GM12878 (cell line): Measurements from ENCODE around the gene NFATC2. TPM values are rescaled to one million over a fixed set of nuclear protein-coding genes. Genes with fewer than 3 reads are reported as not detected.
A peak's percentile ranks its signal among the peaks of the same experiment; 100 is the strongest.

Source experiments
- ATAC-seq: fragments of 200-7000 bp; cut with Tn5 transposase; 3 replicates; pipeline ENCODE4 v1.9.1; 2020; ENCODE audit warnings: mild to moderate bottlenecking, moderate library complexity
- BruUV-seq: library from RNA; stranded (reverse); fragments of 400-500 nt; replicated peaks from 2 replicates; lab custom pipeline; 2021; lab: Mats Ljungman, UMichigan
- CTCF ChIA-PET: fragments of 300-600 bp; sonication (Branson Sonifier 250); formaldehyde crosslinking; extraction: SDS; loops from one replicate; lab custom pipeline; 2021; ENCODE audit warnings: inconsistent platforms; lab: Yijun Ruan, JAX
- POLR2A ChIA-PET: fragments of 350-600 bp; formaldehyde crosslinking; extraction: SDS; loops from one replicate; lab custom pipeline; 2021; ENCODE audit warnings: inconsistent platforms; lab: Charles Lee
- RAD21 ChIA-PET: fragments of 300-600 bp; sonication (Branson Sonifier 250); formaldehyde crosslinking; loops from one replicate; lab custom pipeline; 2023; ENCODE audit warnings: antibody characterized with exemption; ENCODE audit not compliant: unreplicated experiment; lab: Charles Lee
- SMC1A ChIA-PET: fragments of 300-600 bp; sonication (Branson Sonifier 250); formaldehyde crosslinking; loops from one replicate; lab custom pipeline; 2023; ENCODE audit not compliant: unreplicated experiment, uncharacterized antibody; lab: Charles Lee
- DNase-seq: peaks from one replicate; pipeline ENCODE4 v3.0.0-alpha.2; 2011; ENCODE audit warnings: low read depth, low spot score
- FAIRE-seq: peaks from 3 replicates; lab custom pipeline; 2011; peaks lifted over from hg19 to GRCh38; lab: Jason Lieb, UNC
- H2AFZ ChIP-seq: 2 replicates; pipeline ENCODE4 v1.6.0; 2011; ENCODE audit warnings: low read depth, low read length, control low read depth; ENCODE audit not compliant: control insufficient read depth
- H3K27ac ChIP-seq: 2 replicates; pipeline ENCODE4 v1.5.1; 2011; ENCODE audit warnings: control low read depth; ENCODE audit not compliant: control insufficient read depth, insufficient read depth
- H3K27me3 ChIP-seq, 2 experiments: replicated peaks in 1 of 2; 2 replicates each; pipeline versions ENCODE4 v1.6.0 to v1.6.1; 2011; ENCODE audit warnings: low read length in 1 of 2; ENCODE audit not compliant: control insufficient read depth in 2 of 2, insufficient read depth in 2 of 2
- H3K36me3 ChIP-seq, 2 experiments: 2 replicates each; pipeline ENCODE4 v1.5.1; 2011; ENCODE audit warnings: low read length in 1 of 2; ENCODE audit not compliant: control insufficient read depth in 2 of 2, insufficient read depth in 2 of 2
- H3K4me1 ChIP-seq: 2 replicates; pipeline ENCODE4 v1.6.1; 2011; ENCODE audit warnings: mild to moderate bottlenecking, low read length, moderate library complexity, mixed read lengths; ENCODE audit not compliant: control insufficient read depth, insufficient read depth
- H3K4me2 ChIP-seq: 2 replicates; pipeline ENCODE4 v1.6.0; 2011; ENCODE audit warnings: control low read depth; ENCODE audit not compliant: control insufficient read depth, insufficient read depth
- H3K4me3 ChIP-seq: fragments of 200-600 bp; sonication (generic); 2 replicates; pipeline ENCODE4 v1.5.1; 2016
- H3K79me2 ChIP-seq: 2 replicates; pipeline ENCODE4 v1.6.0; 2011; ENCODE audit warnings: low read length; ENCODE audit not compliant: control insufficient read depth, insufficient read depth
- H3K9ac ChIP-seq: 2 replicates; pipeline ENCODE4 v1.8.0; 2011; ENCODE audit warnings: low read length, control low read depth, mixed read lengths; ENCODE audit not compliant: control insufficient read depth, insufficient read depth
- H3K9me3 ChIP-seq: replicated peaks from 3 replicates; pipeline ENCODE4 v1.5.1; 2011; ENCODE audit warnings: mild to moderate bottlenecking, low read length; ENCODE audit not compliant: control insufficient read depth, insufficient read depth
- H4K20me1 ChIP-seq: 2 replicates; pipeline ENCODE4 v1.6.0; 2011; ENCODE audit not compliant: control insufficient read depth, insufficient read depth
- EGR1 ChIP-seq, 2 experiments: IDR thresholded peaks; 1 replicate in 1 of 2; 2 replicates in 1 of 2; pipeline ENCODE4 v1.6.1; 2011 to 2012; ENCODE audit warnings: low read depth in 2 of 2, low read length in 2 of 2, borderline replicate concordance in 1 of 2, mild to moderate bottlenecking in 1 of 2, moderate library complexity in 1 of 2
- MTA3 ChIP-seq: IDR thresholded peaks from 2 replicates; pipeline ENCODE4 v1.6.1; 2012; ENCODE audit warnings: low read length, inconsistent platforms, borderline replicate concordance
- POLR2AphosphoS5 ChIP-seq: IDR thresholded peaks from 2 replicates; pipeline ENCODE4 v1.6.1; 2011; ENCODE audit warnings: mild to moderate bottlenecking, low read length, inconsistent platforms
- POU2F2 ChIP-seq: IDR thresholded peaks from 3 replicates; pipeline ENCODE4 v1.6.1; 2011; ENCODE audit warnings: low read depth, mild to moderate bottlenecking, low read length, borderline replicate concordance
- RAD21 ChIP-seq: IDR thresholded peaks from 2 replicates; pipeline ENCODE4 v1.6.1; 2011; ENCODE audit warnings: mild to moderate bottlenecking, low read depth, low read length, moderate library complexity; ENCODE audit not compliant: insufficient read depth
- SMC3 ChIP-seq: IDR thresholded peaks from 2 replicates; pipeline ENCODE4 v1.6.1; 2011; ENCODE audit warnings: low read length, improper control_type of control experiment, borderline replicate concordance
- YY1 ChIP-seq: IDR thresholded peaks from 2 replicates; pipeline ENCODE4 v1.6.1; 2011; ENCODE audit warnings: low read depth, mild to moderate bottlenecking, low read length
- WGBS: methylation state at CpG from one replicate; pipeline ENCODE4 v1.1.6; 2016; ENCODE audit warnings: low lambda C conversion rate; ENCODE audit not compliant: insufficient replicate concordance, insufficient coverage; ENCODE audit errors: missing lambda C conversion rate; 5-methylcytosine and 5-hydroxymethylcytosine counted together
- in situ Hi-C: fragments of 300-500 bp; cut with MboI; formaldehyde crosslinking; loops from 9 replicates; pipeline ENCODE4 v1.14.3; 2018; ENCODE audit warnings: mixed read lengths
- intact Hi-C: fragments of 100-400 bp; cut with micrococcal nuclease; formaldehyde crosslinking; loops from one replicate; pipeline ENCODE4 v1.14.2; 2022; ENCODE audit not compliant: unreplicated experiment
- polyA plus RNA-seq, 11 experiments: library from polyadenylated mRNA; depleted of rRNA in 4 of 11; unstranded in 6 of 11; stranded (reverse) in 5 of 11; fragments of >200 nt; fragmentation: Nextera tagmentation in 4 of 11; fragmentation: Illumina TruSeq in 1 of 11; extraction: Ambion mirVana in 4 of 11; extraction: Trizol in 1 of 11; gene quantifications; 1 replicate in 1 of 11; 2 replicates in 10 of 11; pipeline versions ENCODE4 v1.2.1 to v1.2.3, GENCODE V29; 2011 to 2016; ENCODE audit warnings: inconsistent platforms in 2 of 11, missing spikeins in 2 of 11, low read depth in 1 of 11
- total RNA-seq, 4 experiments: library from RNA; depleted of rRNA in 3 of 4; stranded (reverse); fragments of >200 nt in 3 of 4; fragmentation: Illumina TruSeq in 1 of 4; extraction: Trizol in 1 of 4; gene quantifications; 2 replicates each; pipeline versions ENCODE4 v1.2.1 to v1.2.3, GENCODE V29; 2013 to 2021
- TF ChIP-seq, protein P1 (sequence below), 3 experiments: IDR thresholded peaks in 2 of 3; conservative IDR thresholded peaks in 1 of 3; 2 replicates each; pipeline ENCODE4 v1.5.1; 2011; ENCODE audit warnings: low read depth in 3 of 3, low read length in 3 of 3, mild to moderate bottlenecking in 3 of 3, control low read depth in 2 of 3, moderate library complexity in 2 of 3, inconsistent platforms in 1 of 3, mixed read lengths in 1 of 3; ENCODE audit not compliant: control insufficient read depth in 2 of 3, insufficient read depth in 1 of 3; ENCODE audit errors: extremely low read depth in 1 of 3

NFATC2 gene
- total and polyA plus RNA-seq, 10 of the 15 experiments (the other 5 are each of a cell fraction or from before 2014, with no cell fraction given) = 3.3 to 20.0 (median 7.3) TPM

- H3K79me2 ChIP-seq = no peaks in the 10 kb centered on the region
- no peak for TF ChIP-seq POLR2AphosphoS5
- TF ChIP-seq, all 136 proteins: peak for 0
- 57% methylated on average over 7 of the region's 7 CpGs for WGBS
- H3K9ac ChIP-seq = no peak overlapping the region
- POLR2A ChIA-PET = no interaction called here
- no peaks in the 10 kb centered on the region for H3K27me3 ChIP-seq
- in situ Hi-C loops (loop anchor here (5.0 kb wide), 2 partner anchors 224 to 254 kb away; no protein-coding TSS in a partner anchor), intact Hi-C loops (loop anchor here (1.0 kb wide), 2 partner anchors 222 to 251 kb away; no protein-coding TSS in a partner anchor)
- no peaks in the 10 kb centered on the region for H3K4me1 ChIP-seq
- CTCF ChIA-PET = interaction anchor here (1.3 to 6.8 kb wide), 7 partner anchors 45 to 251 kb away, joined by 3 to 53 read pairs (median 5); no protein-coding TSS in a partner anchor
- no peak overlapping the region for H3K4me3 ChIP-seq
- no peak overlapping the region for H3K27ac ChIP-seq
- SMC1A ChIA-PET = interaction anchor here (1.0 to 1.5 kb wide), 4 partner anchors 28 to 250 kb away, joined by 3 to 11 read pairs (median 4); no protein-coding TSS in a partner anchor
- FAIRE-seq = no peak
- no peak overlapping the region for H3K4me2 ChIP-seq
- H3K36me3 ChIP-seq = no peaks in the 10 kb centered on the region
- no TSS peak for BruUV-seq
- no peak for DNase-seq
- no peak for ATAC-seq
- no peak overlapping the region for H2AFZ ChIP-seq
- RAD21 ChIA-PET = interaction anchor here (0.7 to 3.4 kb wide), 5 partner anchors 222 to 252 kb away, joined by 3 to 12 read pairs (median 7); no protein-coding TSS in a partner anchor
- no peaks in the 10 kb centered on the region for H4K20me1 ChIP-seq
- no peaks in the 10 kb centered on the region for H3K9me3 ChIP-seq
Observed at GRCh38 chr20:51372966-51373365, 169.6 kb downstream of the NFATC2 start.

- in situ Hi-C loops = loop anchor here (5.0 kb wide), 2 partner anchors 225 to 255 kb away; no protein-coding TSS in a partner anchor
- H3K79me2 ChIP-seq = no peaks in the 10 kb centered on the region
- no peak overlapping the region for H3K9ac ChIP-seq
- WGBS = 46% methylated on average over 13 of the region's 13 CpGs
- BruUV-seq = no TSS peak
- FAIRE-seq (peak; percentile 56), ATAC-seq (peak; percentile 97), DNase-seq (no peak)
- ChIA-PET POLR2A (no interaction called here), SMC1A (interaction anchor here (1.1 to 1.8 kb wide), 3 partner anchors 35 to 248 kb away, joined by 4 to 11 read pairs (median 5); no protein-coding TSS in a partner anchor), RAD21 (interaction anchor here (1.4 to 3.4 kb wide), 3 partner anchors 224 to 252 kb away, joined by 7 to 12 read pairs (median 10); no protein-coding TSS in a partner anchor), CTCF (interaction anchor here (1.0 to 6.8 kb wide), 8 partner anchors 13 to 252 kb away, joined by 4 to 53 read pairs (median 5); no protein-coding TSS in a partner anchor)
- no peaks in the 10 kb centered on the region for H3K9me3 ChIP-seq
- H3K27ac ChIP-seq = no peak overlapping the region
- no peaks in the 10 kb centered on the region for H3K27me3 ChIP-seq
- no peak overlapping the region for H3K4me2 ChIP-seq
- no peak overlapping the region for H3K4me3 ChIP-seq
- no peaks in the 10 kb centered on the region for H4K20me1 ChIP-seq
- H3K4me1 ChIP-seq = no peaks in the 10 kb centered on the region
- intact Hi-C loops = loop anchor here (1.0 kb wide), 2 partner anchors 223 to 252 kb away; no protein-coding TSS in a partner anchor
- TF ChIP-seq, protein P1, sequence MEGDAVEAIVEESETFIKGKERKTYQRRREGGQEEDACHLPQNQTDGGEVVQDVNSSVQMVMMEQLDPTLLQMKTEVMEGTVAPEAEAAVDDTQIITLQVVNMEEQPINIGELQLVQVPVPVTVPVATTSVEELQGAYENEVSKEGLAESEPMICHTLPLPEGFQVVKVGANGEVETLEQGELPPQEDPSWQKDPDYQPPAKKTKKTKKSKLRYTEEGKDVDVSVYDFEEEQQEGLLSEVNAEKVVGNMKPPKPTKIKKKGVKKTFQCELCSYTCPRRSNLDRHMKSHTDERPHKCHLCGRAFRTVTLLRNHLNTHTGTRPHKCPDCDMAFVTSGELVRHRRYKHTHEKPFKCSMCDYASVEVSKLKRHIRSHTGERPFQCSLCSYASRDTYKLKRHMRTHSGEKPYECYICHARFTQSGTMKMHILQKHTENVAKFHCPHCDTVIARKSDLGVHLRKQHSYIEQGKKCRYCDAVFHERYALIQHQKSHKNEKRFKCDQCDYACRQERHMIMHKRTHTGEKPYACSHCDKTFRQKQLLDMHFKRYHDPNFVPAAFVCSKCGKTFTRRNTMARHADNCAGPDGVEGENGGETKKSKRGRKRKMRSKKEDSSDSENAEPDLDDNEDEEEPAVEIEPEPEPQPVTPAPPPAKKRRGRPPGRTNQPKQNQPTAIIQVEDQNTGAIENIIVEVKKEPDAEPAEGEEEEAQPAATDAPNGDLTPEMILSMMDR (IDR thresholded peaks at IDR 0.05 in 2 of 3, conservative IDR thresholded peaks at IDR 0.05 in 1 of 3; ENCODE audit: control insufficient read depth in 2 of 3, extremely low read depth in 1 of 3, insufficient read depth in 1 of 3, low read depth in 3 of 3, low read length in 3 of 3) = peak; percentile 84 to 87 (median 85)
- TF ChIP-seq EGR1 (IDR thresholded peaks at IDR 0.05; ENCODE audit: borderline replicate concordance in 1 of 2, low read depth in 2 of 2, low read length in 2 of 2) = no peak
- TF ChIP-seq POU2F2 = peak; percentile 38; the same call in 1 of the 3 replicates
- TF ChIP-seq SMC3 = peak; percentile 82
- TF ChIP-seq YY1 = peak; percentile 25; the same call in 1 of the 2 replicates
- peak; percentile 90 for TF ChIP-seq RAD21
- no peak for TF ChIP-seq MTA3
- H3K36me3 ChIP-seq = no peaks in the 10 kb centered on the region
- H2AFZ ChIP-seq = no peak overlapping the region
Observed at GRCh38 chr20:51372176-51372803, 170.2 kb downstream of the NFATC2 start.
